ENCODE measurements around the gene ABI1.

The ABI1 gene

DNA sequence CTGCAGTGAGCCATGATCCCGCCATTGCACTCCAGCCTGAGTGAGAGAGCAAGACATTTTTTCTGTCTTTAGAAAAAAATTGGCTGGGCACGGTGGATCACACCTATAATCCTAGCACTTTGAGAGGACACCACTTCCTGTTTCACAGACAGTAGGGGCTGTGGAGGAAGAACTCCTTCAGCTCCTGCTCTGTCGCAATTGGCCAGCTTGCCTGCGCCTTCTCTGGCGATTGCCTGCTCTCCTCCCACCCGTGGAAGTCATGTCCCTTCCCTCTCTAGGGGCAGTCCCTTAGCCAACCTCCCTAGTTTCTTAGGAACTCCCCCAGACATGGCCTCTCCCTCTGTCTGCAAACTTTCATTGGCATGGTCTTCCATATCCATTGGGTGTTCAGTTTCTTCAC lies 154.6 kb downstream of the ABI1 start:
- TF ChIP-seq, protein P1, sequence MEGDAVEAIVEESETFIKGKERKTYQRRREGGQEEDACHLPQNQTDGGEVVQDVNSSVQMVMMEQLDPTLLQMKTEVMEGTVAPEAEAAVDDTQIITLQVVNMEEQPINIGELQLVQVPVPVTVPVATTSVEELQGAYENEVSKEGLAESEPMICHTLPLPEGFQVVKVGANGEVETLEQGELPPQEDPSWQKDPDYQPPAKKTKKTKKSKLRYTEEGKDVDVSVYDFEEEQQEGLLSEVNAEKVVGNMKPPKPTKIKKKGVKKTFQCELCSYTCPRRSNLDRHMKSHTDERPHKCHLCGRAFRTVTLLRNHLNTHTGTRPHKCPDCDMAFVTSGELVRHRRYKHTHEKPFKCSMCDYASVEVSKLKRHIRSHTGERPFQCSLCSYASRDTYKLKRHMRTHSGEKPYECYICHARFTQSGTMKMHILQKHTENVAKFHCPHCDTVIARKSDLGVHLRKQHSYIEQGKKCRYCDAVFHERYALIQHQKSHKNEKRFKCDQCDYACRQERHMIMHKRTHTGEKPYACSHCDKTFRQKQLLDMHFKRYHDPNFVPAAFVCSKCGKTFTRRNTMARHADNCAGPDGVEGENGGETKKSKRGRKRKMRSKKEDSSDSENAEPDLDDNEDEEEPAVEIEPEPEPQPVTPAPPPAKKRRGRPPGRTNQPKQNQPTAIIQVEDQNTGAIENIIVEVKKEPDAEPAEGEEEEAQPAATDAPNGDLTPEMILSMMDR (conservative IDR thresholded peaks at IDR 0.05; ENCODE audit: control insufficient read depth, insufficient read depth, low read depth, low read length), result no peak
- no peak for DNase-seq (ENCODE audit: low read depth)
- H3K4me3 ChIP-seq (ENCODE audit: control insufficient read depth, low read depth, low read length), result no peak overlapping the region

DNA sequence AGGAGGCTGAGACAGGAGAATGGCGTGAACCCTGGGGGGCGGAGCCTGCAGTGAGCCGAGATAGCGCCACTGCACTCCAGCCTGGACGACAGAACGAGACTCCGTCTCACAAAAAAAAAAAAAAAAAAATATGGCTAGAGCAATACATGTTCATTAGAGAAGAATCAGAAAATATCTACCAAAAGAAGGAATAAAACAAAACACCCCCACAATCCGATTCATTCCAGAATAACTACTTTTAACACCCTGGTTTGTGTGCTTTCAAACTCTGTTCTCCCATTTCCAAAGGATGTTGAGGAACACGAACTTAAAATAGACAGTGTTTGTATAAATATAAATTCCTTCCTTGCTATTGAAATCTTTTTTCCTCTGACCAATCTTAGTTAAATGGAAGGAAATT lies 156.8 kb downstream of the ABI1 start:
- DNase-seq (ENCODE audit: low read depth), result no peak
- TF ChIP-seq, protein P1 (conservative IDR thresholded peaks at IDR 0.05; ENCODE audit: control insufficient read depth, insufficient read depth, low read depth, low read length), result no peak
- no peak overlapping the region for H3K4me3 ChIP-seq (ENCODE audit: control insufficient read depth, low read depth, low read length)

DNA sequence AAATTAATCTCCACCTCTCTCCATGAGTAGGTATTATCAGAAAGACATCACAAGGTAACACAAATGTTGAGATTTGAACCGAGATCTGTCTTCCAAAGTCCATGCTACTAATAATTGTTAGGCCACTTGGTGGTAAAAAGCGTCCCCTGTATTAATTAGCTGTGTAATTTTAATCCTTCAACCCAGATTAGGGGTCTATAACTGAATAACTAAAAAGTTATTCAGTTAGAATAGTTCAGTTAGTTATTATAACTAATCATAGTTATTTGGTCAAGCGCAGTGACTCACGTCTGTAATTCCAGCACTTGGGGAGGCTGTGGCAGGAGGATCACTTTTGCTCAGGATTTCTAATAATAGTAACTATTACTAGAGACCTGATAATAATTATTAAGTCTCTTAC lies 157.7 kb downstream of the ABI1 start:
- DNase-seq (ENCODE audit: low read depth), result no peak
- no peak overlapping the region for H3K4me3 ChIP-seq (ENCODE audit: control insufficient read depth, low read depth, low read length)
- TF ChIP-seq, protein P1 (conservative IDR thresholded peaks at IDR 0.05; ENCODE audit: control insufficient read depth, insufficient read depth, low read depth, low read length), result no peak

DNA sequence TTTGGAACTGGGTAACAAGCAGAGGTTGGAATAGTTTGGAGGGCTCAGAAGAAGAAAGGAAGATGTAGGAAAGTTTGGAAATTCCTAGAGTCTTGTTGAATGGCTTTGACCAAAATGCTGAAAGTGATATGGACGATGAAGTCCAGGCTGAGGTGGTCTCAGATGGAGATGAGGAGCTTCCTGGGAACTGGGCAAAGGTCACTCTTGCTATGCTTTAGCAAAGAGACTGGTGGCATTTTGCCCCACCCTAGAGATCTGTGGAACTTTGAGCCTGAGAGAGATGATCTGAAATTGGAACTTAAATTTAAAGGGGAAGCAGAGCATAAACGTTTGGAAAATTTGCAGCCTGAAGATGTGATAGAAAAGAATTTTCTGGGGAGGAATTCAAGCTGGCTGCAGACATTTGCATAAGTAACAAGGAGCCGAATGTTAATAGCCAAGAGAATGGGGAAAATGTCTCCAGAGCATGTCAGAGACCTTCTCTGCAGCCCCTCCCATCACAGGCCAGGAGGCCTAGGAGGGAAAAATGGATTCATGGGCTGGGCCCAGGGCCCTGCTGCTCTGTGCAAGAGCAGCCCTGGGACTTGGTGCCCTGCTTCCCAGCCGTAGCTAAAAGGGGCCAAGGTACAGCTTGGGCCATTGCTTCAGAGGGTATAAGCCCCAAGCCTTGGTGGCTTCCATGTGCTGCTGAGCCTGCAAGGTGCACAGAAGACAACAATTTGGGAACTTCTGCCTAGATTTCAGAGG lies 159.7 kb downstream of the ABI1 start:
- TF ChIP-seq, protein P1 (conservative IDR thresholded peaks at IDR 0.05; ENCODE audit: control insufficient read depth, insufficient read depth, low read depth, low read length), result no peak
- no peak overlapping the region for H3K4me3 ChIP-seq (ENCODE audit: control insufficient read depth, low read depth, low read length)

DNA sequence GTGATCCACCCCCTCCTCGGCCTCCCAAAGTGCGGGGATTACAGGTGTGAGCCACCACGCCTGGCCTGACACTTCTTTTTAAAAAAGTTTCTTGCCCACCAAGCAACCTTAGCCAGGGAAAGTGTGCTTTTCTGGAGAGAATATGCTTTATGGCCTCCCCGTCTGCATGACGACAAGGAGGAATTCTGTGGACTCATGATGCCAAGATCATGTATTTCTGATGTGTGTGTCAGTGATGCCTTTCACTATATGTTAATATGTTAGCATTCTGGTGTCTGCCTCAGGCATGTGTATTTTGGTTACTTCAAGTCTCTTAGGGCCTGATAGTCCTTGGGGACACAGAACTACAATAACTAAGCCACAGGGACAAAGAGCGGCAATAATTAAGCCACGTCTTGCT lies 161.1 kb downstream of the ABI1 start:
- DNase-seq (ENCODE audit: low read depth), result no peak
- H3K4me3 ChIP-seq (ENCODE audit: control insufficient read depth, low read depth, low read length), result no peak overlapping the region
- TF ChIP-seq, protein P1 (conservative IDR thresholded peaks at IDR 0.05; ENCODE audit: control insufficient read depth, insufficient read depth, low read depth, low read length), result no peak

More for the DNA sequence above, 159.7 kb downstream of the ABI1 start:
- DNase-seq (ENCODE audit: low read depth), result no peak

DNA sequence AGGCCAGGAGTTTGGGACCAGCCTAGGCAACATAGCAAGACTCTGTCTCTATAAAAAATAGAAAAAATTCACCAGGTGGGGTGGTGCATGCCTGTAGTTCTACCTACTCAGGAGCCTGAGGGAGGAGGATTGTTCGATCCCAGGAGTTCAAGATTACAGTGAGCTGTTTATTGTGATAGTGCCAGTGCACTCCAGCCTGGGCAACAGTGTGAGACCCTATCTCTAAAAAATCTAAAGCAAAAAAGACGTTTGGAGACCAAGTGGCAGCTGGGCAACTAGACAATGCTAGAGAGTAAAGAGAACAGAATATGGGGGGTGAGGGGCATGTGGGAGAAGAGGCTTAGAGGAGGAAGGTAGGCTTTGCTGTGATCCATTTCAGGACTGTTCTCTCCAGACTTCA lies 161.8 kb downstream of the ABI1 start:
- DNase-seq (ENCODE audit: low read depth), result no peak
- TF ChIP-seq, protein P1 (conservative IDR thresholded peaks at IDR 0.05; ENCODE audit: control insufficient read depth, insufficient read depth, low read depth, low read length), result no peak
- peak overlapping the region; percentile 89 for H3K4me3 ChIP-seq (ENCODE audit: control insufficient read depth, low read depth, low read length)
